SK-N-SH treated with all-trans-retinoic acid at 6 μM for 48 hours (cell line): Measurements from ENCODE around the gene CASZ1.

Experiments used
- ATAC-seq: fragments of 200-7000 bp; cut with Tn5 transposase; 3 replicates; pipeline ENCODE4 v1.9.1; 2020; ENCODE audit warnings: mild to moderate bottlenecking, moderate library complexity
- ARNTL ChIP-seq: fragments of 450-650 bp; formaldehyde crosslinking; IDR thresholded peaks from 2 replicates; pipeline ENCODE4 v1.5.0; 2020; ENCODE audit warnings: low read depth, mild to moderate bottlenecking, moderate library complexity, borderline replicate concordance
- BACH2 ChIP-seq: fragments of 250-450 bp; sonication (Bioruptor Pico); IDR thresholded peaks from 2 replicates; pipeline ENCODE4 v1.9.0; 2021; ENCODE audit warnings: mild to moderate bottlenecking, borderline replicate concordance
- CREB5 ChIP-seq: fragments of 250-450 bp; sonication (Bioruptor Pico); IDR thresholded peaks from 2 replicates; pipeline ENCODE4 v1.5.1; 2020; ENCODE audit warnings: low read depth, mild to moderate bottlenecking, moderate library complexity
- CSDC2 ChIP-seq: fragments of 250-450 bp; sonication (Bioruptor Pico); IDR thresholded peaks from 2 replicates; pipeline ENCODE4 v1.5.0; 2020; ENCODE audit warnings: mild to moderate bottlenecking, moderate library complexity
- CSRNP3 ChIP-seq: fragments of 250-450 bp; sonication (Bioruptor Pico); IDR thresholded peaks from 2 replicates; pipeline ENCODE4 v1.5.1; 2021; ENCODE audit warnings: mild to moderate bottlenecking, moderate library complexity
- ESRRG ChIP-seq: fragments of 250-450 bp; sonication (Bioruptor Pico); IDR thresholded peaks from 2 replicates; pipeline ENCODE4 v1.6.1; 2021; ENCODE audit warnings: mild to moderate bottlenecking
- OSR1 ChIP-seq: fragments of 250-450 bp; sonication (Bioruptor Pico); IDR thresholded peaks from 2 replicates; pipeline ENCODE4 v1.8.0; 2022; ENCODE audit warnings: moderate library complexity, mild to moderate bottlenecking, inconsistent platforms
- PATZ1 ChIP-seq: fragments of 250-450 bp; sonication (Bioruptor Pico); IDR thresholded peaks from 2 replicates; pipeline ENCODE4 v1.8.0; 2020; ENCODE audit warnings: mild to moderate bottlenecking, moderate library complexity, borderline replicate concordance
- PPARA ChIP-seq: fragments of 250-450 bp; sonication (Bioruptor Pico); IDR thresholded peaks from 2 replicates; pipeline ENCODE4 v1.5.0; 2020; ENCODE audit warnings: mild to moderate bottlenecking, borderline replicate concordance
- RARB ChIP-seq: fragments of 250-450 bp; sonication (Bioruptor Pico); IDR thresholded peaks from 2 replicates; pipeline ENCODE4 v1.8.0; 2021; ENCODE audit warnings: mild to moderate bottlenecking, moderate library complexity
- SNAI2 ChIP-seq: fragments of 250-450 bp; sonication (Bioruptor Pico); IDR thresholded peaks from 2 replicates; pipeline ENCODE4 v1.5.0; 2020; ENCODE audit warnings: mild to moderate bottlenecking, moderate library complexity
- TCF4 ChIP-seq: fragments of 250-450 bp; sonication (Bioruptor Pico); IDR thresholded peaks from 2 replicates; pipeline ENCODE4 v1.8.0; 2021; ENCODE audit warnings: mild to moderate bottlenecking, moderate library complexity, borderline replicate concordance
- TOX ChIP-seq: fragments of 250-450 bp; sonication (Bioruptor Pico); IDR thresholded peaks from 2 replicates; pipeline ENCODE4 v1.8.0; 2021; ENCODE audit warnings: mild to moderate bottlenecking, moderate library complexity, borderline replicate concordance
- TSHZ2 ChIP-seq: fragments of 250-450 bp; sonication (Bioruptor Pico); IDR thresholded peaks from 2 replicates; pipeline ENCODE4 v1.5.0; 2020; ENCODE audit warnings: mild to moderate bottlenecking, moderate library complexity
- ZC3H10 ChIP-seq: fragments of 250-450 bp; sonication (Bioruptor Pico); IDR thresholded peaks from 2 replicates; pipeline ENCODE4 v1.5.1; 2021; ENCODE audit warnings: mild to moderate bottlenecking, moderate library complexity
- ZFP3 ChIP-seq: fragments of 250-450 bp; sonication (Bioruptor Pico); IDR thresholded peaks from 2 replicates; pipeline ENCODE4 v1.5.0; 2020; ENCODE audit warnings: mild to moderate bottlenecking, moderate library complexity
- ZFP30 ChIP-seq: fragments of 450-650 bp; formaldehyde crosslinking; IDR thresholded peaks from 2 replicates; pipeline ENCODE4 v1.5.0; 2022; ENCODE audit warnings: mild to moderate bottlenecking, moderate library complexity
- ZNF70 ChIP-seq: fragments of 450-650 bp; formaldehyde crosslinking; IDR thresholded peaks from 2 replicates; pipeline ENCODE4 v1.5.0; 2020; ENCODE audit warnings: mild to moderate bottlenecking, moderate library complexity
- ZNF8 ChIP-seq: fragments of 450-650 bp; formaldehyde crosslinking; IDR thresholded peaks from 2 replicates; pipeline ENCODE4 v1.5.0; 2020; ENCODE audit warnings: mild to moderate bottlenecking, moderate library complexity

CASZ1 gene

GRCh38 chr1:10835822-10836421 is 39.5 kb upstream of the CASZ1 start:
- peak; percentile 77 for ATAC-seq
- TF ChIP-seq RARB (CRISPR knock-in tag) (no peak), BACH2 (no peak), CREB5 (CRISPR knock-in tag) (no peak), ZFP30 (CRISPR knock-in tag) (no peak), SNAI2 (CRISPR knock-in tag) (no peak), ZC3H10 (no peak), ZFP3 (no peak), ZNF8 (CRISPR knock-in tag) (no peak), TCF4 (CRISPR knock-in tag) (no peak), TOX (no peak), ARNTL (CRISPR knock-in tag) (no peak), CSDC2 (no peak), PATZ1 (CRISPR knock-in tag) (no peak), CSRNP3 (CRISPR knock-in tag) (no peak)

- ATAC-seq = no peak
- TF ChIP-seq CSRNP3 (CRISPR knock-in tag) (no peak), ZNF70 (CRISPR knock-in tag) (no peak)
These were observed 39.0 kb upstream of the CASZ1 start for GRCh38 chr1:10835421-10835820.

GRCh38 chr1:10834770-10835412 is 38.4 kb upstream of the CASZ1 start:
- ATAC-seq = no peak
- TF ChIP-seq ZFP30 (CRISPR knock-in tag) = no peak
- TF ChIP-seq ESRRG (CRISPR knock-in tag) = no peak
- TF ChIP-seq BACH2 = no peak
- no peak for TF ChIP-seq ARNTL (CRISPR knock-in tag)
- no peak for TF ChIP-seq OSR1 (CRISPR knock-in tag)
- TF ChIP-seq CSDC2 = no peak
- no peak for TF ChIP-seq RARB (CRISPR knock-in tag)
- TF ChIP-seq ZNF8 (CRISPR knock-in tag) = no peak
- no peak for TF ChIP-seq SNAI2 (CRISPR knock-in tag)
- TF ChIP-seq TSHZ2 (CRISPR knock-in tag) = no peak
- no peak for TF ChIP-seq ZNF70 (CRISPR knock-in tag)
- no peak for TF ChIP-seq PPARA
- TF ChIP-seq CREB5 (CRISPR knock-in tag) = no peak
- no peak for TF ChIP-seq TCF4 (CRISPR knock-in tag)
